ENCODE measurements around the gene MYOM1.
"Not testable (repeated sequence)": the region's sequence is repeated elsewhere in the genome, so short reads cannot be mapped to it uniquely, and the experiment has no call there.

Gene MYOM1

DNA sequence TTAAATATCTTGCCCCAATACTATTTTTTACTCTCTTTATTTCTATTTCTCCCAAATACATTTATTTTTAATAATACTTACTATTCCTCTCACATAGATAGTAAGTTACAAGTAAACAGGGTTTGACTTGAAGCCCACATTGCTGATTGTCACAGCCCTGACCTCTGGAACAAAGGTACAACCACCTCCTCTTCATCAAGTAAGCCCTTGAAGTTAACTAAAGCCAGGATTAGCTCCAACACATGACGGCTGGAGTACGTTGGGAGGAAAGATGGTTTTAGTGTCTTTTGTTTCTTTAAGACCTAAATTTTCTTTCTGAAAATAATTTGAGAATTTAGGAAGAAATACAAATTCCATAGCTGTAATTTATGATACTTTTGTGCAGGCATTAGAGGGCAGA lies 949 bp downstream of the MYOM1 start:
- DNase-seq (ENCODE audit: low spot score): no peak

DNA sequence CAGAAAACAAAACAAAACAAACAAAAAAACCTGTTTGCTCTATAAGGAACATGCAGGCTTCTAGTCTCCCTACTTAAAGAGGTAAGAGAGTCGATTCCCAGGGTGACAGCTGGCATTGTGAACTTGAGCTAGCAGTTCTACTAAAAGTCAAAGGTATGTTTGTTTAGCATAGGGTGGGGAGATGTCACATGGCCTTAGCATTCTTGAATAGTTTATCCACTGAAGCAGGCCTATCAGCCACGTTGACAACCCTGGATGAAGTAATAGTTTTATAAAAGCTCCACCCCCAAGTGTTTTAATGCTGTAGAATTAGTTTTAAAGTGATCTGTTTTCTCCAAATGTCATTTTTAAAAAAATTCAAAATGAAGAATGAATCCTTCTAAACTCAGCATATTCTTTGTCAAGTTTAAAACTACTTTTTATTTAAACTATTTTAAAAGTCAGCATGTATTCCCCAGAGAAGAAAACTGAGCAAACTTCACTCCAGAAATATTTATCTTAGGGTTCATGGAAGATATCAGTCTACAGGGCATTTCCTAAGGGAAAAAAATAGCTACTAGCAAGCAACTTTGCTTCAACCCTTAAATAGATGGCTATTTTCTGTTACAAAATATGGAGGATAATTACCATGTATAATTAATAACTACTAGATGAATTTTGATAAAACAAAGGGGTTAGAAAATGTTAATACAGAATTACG lies 1.7 kb downstream of the MYOM1 start:
- no peak for DNase-seq (ENCODE audit: low spot score)

DNA sequence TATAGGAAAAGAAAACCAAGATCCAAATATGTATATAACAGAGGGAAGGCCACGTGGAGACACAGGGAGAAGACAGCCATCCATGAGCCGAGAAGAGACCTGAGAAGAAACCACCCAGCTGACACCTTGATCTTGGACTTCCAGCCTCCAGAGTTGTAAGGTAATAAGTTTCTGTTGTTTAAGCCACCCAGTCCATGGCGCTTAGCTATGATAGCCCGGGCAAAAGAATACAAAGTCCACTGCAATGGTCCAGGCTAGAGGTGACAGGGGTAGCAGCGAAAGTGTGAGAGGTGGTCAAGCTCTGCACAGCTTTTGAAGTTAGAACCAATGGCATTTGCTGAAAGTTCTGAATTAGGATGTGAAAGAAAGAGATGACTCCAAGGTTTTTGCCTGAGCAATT lies 2.8 kb downstream of the MYOM1 start:
- no peak for DNase-seq (ENCODE audit: low spot score)

DNA sequence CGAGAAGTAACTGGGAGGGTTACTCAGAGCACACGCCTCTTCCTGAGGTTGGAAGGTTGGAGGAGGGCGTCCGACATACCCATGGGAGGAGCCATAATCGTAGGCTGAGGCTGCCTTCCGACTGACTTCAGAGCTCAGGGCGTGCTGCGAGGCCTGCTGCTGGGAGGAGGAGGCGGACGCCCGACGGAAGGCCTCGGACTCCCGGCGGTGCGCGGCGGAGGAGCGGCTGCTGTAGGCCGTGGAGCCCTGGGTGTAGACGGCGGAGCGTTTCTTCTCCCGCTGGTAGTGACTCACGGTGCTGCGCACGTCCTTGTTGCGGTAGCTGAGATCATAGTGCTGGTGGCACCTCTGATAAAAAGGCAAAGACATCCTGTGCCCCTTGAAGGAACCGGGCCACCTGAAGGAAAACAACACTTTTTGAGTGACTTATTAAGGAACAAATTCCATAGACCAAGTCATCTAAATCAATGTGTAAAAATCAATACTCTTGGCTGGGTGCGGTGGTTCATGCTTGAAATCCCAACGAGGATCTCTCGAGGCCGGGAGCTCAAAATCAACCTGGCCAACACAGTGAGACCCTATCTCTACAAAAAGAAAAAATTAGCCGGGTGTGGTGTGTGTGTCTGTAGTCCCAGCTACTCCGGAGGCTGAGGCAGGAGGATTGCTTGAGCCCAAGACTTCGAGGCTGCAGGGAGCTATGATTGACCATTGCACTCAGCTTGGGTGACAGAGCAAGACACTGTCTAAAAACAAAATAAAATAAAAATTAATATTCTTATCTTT lies 4.7 kb downstream of the MYOM1 start:
- DNase-seq (ENCODE audit: low spot score): no peak

DNA sequence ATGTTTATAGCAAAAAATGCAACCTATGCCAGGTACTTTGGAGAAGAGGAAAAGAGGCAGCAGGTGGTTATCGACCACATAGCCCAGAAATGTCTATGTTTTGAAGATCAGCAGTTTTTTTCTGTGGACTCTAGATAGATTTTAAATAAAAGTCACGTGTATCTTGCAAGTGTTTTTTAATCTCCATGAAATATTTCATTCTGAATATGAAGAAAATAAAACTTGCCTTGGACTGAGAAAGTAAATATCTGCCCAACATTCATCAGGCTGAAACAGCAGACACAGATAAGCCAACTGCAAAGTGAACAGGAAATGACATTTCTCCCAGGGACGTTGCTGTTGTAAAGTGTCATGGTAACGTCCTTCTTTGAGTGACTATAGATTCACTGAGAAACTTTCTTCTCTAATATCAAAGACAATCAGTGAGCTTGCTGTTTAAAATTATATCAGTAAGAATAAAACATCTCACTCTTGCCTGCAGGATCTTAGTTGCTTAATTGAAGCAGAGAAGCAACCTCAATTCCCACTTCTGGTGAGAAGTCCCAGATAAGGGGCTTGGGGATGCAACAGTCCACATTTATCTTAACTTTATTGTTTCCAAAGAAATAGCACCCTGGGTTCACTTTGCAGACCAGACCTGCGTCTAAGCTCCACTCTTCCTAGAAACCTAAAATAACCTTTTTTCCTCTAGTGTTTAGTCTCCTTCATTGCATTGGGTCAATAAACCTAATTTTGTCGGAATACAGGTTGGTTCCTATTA lies 6.3 kb downstream of the MYOM1 start:
- no peak for DNase-seq (ENCODE audit: low spot score)

DNA sequence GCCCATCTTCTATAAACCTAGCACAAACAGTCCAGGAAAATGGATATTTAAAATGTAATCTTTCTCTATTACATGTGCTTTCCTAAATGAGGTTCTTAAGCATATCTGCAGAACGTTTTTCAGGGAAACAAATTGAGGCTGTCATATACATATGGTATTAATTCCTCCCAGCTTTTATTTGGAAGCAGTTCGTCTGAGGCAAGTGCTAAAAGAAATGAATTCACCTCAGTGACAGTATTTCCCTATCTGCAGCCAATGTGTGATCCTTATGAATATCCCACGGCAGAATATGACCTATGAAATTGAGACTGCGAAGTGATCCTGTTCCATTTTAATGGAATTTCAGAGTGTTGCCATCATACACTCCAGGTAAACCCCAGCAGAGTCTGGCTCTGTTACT lies 7.1 kb downstream of the MYOM1 start:
- DNase-seq (ENCODE audit: low spot score): no peak

DNA sequence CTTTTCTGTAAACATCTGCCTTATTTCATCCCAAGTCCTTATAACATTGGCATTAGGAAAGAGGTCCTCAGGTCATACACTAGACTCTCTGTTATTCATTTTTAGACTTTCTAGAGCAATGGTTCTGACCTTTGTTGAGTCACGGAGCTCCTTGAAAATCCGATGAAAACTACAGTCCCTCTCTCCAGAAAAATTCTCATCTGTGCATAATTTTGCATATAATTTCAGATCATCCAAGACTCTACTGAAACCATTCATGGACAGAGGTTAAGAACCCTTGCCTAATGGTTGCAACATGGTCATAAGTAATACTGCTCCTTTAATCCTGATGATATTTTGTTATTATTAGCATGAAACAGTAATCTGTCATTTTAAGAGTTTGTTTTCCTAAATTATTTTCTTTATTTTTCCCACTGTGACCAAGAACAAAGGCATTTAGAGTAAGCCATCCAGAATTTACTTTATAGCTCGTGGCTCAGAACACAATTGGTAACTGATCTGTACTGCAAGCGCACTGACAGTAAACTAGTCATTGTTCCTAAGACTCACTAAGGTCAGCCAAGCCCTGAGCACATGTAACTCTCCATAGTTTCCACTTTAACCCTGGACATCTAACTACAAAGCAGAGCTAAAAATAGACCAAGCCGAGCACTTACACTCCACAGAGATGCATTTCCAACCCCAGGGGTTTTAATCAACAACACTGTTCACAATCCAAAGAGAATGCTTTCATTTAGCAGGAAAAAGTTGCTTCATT lies 8.4 kb downstream of the MYOM1 start:
- DNase-seq (ENCODE audit: low spot score): no peak

DNA sequence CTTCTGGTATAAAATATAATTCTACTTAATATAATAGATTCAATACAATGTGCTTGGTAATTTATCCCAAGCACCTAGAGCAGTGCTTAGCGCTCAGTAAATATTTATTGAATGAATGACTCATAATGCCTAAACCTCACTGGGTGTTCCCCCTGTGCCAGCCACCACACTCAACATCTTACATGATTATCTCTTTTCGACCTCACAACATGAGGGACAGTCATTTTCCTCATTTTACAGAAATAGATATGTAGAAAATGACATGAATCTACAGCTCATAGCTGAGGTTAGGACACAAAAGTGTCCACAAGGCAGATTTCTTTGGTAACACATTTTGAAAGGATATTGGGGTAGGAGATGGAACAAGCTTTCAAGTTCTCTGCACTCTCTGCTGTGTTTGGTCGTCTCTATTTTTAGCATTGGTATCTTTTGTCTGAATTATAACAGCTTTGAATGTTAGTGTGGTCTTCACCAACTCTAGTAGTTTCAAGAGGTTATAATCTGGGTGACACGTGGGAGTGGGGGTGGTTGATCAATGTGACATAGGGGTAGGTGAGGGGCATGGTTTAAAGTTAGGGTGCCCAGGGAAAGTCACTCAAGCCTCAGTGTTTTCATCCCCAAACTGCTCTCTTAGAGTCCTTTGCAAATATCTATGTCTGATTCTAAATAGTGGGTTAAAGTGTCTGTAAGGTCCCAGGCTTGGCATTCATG lies 9.8 kb downstream of the MYOM1 start:
- no peak for DNase-seq (ENCODE audit: low spot score)

DNA sequence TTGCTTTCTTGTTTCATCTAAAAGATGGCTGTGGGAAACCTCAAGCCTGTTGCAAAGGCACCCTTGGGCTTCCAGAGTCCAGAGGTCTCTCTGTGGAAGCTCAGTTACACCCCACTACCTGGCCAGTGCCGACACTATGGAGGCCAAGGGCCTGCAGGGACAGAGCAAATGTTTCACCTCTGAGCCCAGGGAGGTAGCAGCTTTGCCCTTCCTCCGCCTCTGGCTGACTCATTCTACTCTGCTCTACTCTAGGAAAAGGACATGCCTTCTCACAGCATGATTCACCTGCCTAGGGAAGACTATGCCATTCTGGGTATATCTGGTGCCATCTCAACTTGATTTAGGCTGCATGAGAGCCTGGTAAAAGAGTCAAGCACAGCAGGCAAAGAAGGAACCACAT lies 12.2 kb downstream of the MYOM1 start:
- DNase-seq (ENCODE audit: low spot score): peak; percentile 37

DNA sequence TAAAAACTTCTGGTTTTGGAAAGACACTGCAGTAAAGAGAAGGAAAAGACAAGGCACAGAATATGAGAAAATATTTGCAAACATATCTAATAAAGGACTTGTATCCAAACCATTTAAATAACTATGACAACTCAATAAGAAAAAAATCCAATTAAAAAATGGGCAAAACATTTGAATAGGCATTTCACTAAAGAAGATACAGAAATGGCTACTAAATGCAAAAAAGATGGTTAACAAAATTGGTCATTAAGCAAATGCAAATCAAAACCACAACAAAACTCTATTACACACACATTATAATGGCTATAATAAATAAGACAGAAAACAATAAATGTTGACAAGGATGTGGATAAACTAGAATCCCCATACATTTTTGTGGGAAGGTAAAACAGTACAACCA lies 14.5 kb downstream of the MYOM1 start:
- DNase-seq (ENCODE audit: low spot score): no peak

DNA sequence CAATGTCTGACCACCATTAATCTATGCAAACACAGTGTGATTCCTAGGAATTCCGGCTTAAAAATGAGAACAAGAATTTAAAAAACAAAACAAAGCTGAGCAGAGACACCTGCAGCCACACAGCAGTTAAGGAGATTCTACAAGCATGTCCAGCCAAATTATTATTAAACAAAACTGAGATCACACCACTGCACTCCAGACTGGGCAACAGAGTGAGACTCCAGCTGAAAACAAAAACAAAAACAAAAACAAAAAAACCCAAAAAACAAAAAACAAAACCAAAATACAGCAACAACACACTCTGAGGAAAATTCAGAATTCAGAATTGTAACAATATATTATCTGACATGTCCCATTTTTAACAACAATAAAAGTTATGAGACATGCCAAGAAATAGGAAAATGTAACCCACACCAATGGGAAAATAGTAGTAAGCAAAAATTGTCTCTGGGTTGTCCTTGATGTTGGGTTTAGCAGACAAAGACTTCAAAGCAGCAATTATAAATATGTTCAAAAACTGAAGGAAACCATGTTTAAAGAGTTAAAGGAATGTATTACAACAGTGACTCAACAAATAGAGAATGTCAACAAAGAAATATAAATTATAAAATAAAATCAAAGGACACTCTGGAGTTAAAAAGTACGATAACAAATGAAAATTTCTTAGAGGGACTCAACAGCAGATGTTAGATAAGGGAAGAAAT lies 19.7 kb downstream of the MYOM1 start:
- no peak for DNase-seq (ENCODE audit: low spot score)

DNA sequence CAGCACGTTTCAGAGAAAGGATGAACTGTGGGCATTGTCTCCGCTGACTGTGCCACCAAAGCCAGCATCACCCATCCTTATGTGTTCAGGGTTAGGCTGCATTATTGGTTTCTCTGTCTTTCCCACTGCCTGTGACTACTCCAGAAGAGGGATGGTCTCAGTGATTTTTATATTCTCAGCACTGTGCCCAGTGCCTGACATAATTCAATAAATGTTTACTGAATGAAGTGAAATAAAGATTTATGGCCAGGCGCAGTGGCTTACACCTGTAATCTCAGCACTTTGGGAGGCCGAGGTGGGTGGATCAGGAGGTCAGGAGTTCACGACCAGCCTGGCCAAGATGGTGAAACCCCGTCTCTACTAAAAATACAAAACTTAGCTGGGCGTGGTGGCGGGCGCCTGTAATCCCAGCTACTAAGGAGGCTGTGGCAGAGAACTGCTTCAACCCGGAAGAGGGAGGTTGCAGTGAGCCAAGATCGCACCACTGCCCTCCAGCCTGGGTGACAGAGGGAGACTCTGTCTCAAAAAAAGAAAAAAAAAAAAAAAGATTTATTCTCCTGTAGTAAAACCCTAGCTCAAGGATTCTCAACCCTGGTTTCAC lies 21.4 kb downstream of the MYOM1 start:
- DNase-seq (ENCODE audit: low spot score): not testable (repeated sequence)

DNA sequence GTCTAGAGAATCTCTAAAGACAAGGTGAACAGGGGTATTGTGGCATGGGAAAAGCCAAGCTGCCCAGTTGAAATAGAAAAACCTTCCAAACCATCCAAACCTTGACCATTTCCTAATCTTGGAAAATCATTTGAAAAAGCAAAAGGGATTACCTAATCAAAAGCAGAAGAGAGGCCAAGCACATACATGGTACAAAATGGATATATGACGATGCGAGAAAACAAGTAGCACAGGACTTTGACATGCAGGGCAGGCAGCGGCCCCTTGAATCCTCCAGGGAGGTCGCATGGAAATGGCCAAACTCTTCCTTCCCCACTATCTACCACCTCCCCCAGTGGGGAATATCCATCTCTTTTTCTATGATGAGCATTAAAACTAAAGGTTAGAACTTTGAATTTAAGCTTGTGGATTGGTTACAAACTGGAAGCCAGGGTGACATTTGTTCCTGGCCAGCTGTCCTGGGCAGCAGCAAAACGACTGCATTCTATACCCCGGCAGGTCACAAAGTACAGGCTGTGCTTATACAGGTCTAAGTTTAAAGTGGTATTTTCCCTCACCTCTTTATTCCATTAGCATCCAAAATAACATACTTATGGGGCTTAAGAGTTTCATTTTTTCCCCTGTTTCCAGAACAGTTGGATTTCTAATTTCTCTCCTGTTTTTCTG lies 24.7 kb downstream of the MYOM1 start:
- no peak for DNase-seq (ENCODE audit: low spot score)

DNA sequence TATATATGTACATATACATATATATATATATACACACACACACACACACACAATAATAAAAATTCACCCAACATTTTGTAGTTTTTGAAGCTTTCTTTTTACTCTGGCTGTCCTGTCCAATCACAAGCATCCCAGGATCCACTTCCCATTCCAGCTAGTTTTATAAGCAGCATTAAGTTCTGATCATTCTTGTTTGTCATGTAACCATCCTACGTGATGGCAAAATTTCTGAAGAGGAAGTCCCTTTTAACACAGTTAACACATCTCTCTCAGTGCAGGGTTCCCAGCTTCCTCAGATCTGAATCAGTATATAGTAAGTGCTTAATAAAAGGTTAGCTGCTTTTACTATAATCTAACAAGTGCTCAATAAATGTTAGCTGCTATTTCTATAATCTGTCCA lies 26.4 kb downstream of the MYOM1 start:
- DNase-seq (ENCODE audit: low spot score): no peak

DNA sequence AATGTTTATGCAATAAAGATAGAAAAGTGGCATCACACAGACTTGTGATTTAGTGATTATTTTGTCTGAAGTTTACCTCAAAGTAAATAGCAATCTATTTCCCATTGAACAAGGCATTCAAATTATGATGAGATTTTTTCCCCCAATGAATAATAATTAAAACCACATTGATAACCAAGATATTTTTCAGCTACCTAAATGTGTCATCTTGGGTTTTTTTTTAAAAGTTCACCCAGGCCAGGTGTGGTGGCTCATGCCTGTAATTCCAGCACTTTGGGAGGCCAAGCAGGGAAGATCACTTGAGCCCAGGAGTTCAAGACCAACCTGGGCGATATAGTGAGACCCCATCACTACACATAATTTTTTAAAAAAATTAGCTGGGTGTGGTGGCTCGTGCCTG lies 27.0 kb downstream of the MYOM1 start:
- no peak for DNase-seq (ENCODE audit: low spot score)

DNA sequence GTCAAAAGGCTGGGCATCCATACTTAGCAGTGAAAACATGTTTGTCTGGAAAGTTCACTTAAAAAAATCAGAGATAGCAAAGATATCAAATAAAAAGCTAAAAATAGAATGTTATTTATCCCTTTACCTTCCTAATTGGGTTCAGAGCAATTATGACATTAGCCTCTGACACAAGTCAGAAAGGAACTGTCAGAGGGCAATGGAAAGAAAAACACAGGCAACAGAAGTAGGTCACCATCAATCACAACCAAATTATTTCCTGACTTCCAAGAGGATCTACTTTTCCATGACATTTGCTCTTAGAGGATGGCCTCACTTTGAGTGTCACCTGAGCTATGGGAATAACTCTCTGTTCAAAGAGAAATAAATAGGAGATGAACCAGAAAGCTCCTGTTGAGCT lies 27.5 kb downstream of the MYOM1 start:
- DNase-seq (ENCODE audit: low spot score): no peak

DNA sequence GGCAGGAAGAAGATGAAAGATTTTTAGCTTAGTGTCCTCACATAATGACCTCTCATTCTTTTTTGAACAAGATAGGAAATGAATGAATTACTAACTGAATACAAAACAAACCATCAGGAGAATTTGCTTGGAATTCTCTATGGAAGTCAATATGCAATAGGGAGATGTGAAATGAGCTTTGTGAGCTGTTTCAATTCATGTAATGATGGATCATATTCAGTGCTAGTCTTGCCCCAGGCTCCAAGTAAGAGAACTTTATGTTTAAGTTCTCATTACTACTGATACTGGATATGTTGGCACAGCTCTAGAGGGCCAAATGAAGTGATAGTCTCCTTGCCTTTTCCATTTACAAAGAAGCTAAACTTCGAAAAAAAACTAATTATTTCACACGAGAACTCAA lies 29.2 kb downstream of the MYOM1 start:
- no peak for DNase-seq (ENCODE audit: low spot score)

DNA sequence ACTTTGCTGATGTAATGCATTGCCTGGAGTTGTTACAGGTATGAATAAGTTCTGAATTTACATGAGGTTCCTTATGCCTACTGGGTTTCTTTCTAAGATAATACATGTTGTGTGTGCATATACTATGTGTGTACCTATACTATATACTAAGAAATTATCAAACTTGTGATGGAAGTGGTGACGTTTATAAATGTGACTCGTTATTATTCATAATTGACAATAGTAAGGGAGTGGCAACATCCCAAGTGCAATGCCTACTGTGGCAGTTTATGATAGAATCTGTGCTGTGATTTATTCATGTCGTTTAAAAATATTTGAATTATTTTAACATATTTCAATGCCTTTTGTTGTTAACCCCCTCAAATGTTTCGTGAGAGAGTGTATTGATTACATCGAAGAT lies 29.9 kb downstream of the MYOM1 start:
- DNase-seq (ENCODE audit: low spot score): no peak

DNA sequence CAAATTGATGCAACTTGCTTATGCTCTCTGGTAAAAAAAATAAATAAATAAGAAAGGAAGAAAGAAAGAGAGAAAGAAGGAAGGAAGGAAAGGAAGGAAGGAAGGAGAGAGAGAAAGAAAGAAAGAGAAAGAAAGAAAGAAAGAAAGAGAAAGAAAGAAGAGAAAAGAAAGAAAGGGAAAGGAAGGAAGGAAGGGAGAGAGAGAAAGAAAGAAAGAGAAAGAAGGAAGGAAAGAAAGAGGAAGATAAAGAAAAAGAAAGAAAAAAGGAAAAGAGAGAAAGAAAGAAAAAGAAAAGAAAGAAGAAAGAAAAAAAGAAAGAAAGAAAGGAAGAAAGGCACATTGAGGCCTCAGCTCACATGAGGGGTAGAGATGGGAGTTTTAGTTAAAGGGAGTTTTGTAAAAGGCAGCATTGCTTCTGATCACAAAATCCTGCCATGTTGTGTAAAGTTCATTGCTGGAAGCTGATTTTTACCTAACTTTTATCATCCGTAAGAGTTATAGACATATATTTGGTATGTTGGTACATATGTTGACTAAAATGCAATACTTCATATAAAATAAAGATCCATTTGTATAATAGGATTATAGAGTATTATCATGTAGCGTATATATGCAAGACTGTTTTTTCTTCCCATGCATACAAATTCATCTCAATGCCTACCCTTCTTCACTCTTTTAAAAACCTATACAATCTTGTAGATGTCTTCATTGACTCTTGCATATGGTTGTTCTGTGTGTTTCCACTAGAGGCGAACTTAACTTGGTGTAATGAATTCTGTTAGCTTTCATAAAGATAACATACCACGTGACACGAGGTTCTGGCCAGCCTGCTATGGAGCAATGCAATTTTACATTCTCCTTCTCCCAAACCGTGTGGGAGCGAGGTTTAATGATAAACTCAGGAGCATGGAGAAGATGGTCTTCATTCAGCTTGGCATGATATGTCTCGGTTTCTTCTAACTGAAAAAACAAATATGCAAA lies 32.8 kb downstream of the MYOM1 start:
- DNase-seq (ENCODE audit: low spot score): peak; percentile 14
